Ishikawa (cell line): Measurements from ENCODE around the gene DOCK7.

Experiments used
- CEBPB ChIP-seq: IDR thresholded peaks from 2 replicates; pipeline ENCODE4 v1.6.1; 2012
- CREB1 ChIP-seq: IDR thresholded peaks from 2 replicates; pipeline ENCODE4 v1.6.1; 2012; ENCODE audit warnings: low read depth
- EGR1 ChIP-seq: IDR thresholded peaks from 2 replicates; pipeline ENCODE4 v1.6.1; 2012
- EP300 ChIP-seq: IDR thresholded peaks from 2 replicates; pipeline ENCODE4 v1.6.1; 2012; ENCODE audit warnings: borderline replicate concordance
- FOXM1 ChIP-seq: IDR thresholded peaks from 2 replicates; pipeline ENCODE4 v1.6.1; 2012; ENCODE audit warnings: low read depth, borderline replicate concordance
- MAX ChIP-seq: IDR thresholded peaks from 2 replicates; pipeline ENCODE4 v1.6.1; 2012
- NFIC ChIP-seq: IDR thresholded peaks from 2 replicates; pipeline ENCODE4 v1.6.1; 2012
- RAD21 ChIP-seq: IDR thresholded peaks from 2 replicates; pipeline ENCODE4 v1.6.1; 2012; ENCODE audit warnings: low read depth
- REST ChIP-seq: IDR thresholded peaks from 2 replicates; pipeline ENCODE4 v1.6.1; 2012; ENCODE audit warnings: low read depth, mild to moderate bottlenecking
- TAF1 ChIP-seq: IDR thresholded peaks from 2 replicates; pipeline ENCODE4 v1.6.1; 2012; ENCODE audit warnings: low read depth, mild to moderate bottlenecking
- TEAD4 ChIP-seq: IDR thresholded peaks from 2 replicates; pipeline ENCODE4 v1.6.1; 2012
- USF1 ChIP-seq: IDR thresholded peaks from 2 replicates; pipeline ENCODE4 v1.6.1; 2012
- YY1 ChIP-seq: IDR thresholded peaks from 2 replicates; pipeline ENCODE4 v1.6.1; 2012; ENCODE audit warnings: low read depth
- ZBTB7A ChIP-seq: IDR thresholded peaks from 2 replicates; pipeline ENCODE4 v1.6.1; 2012; ENCODE audit warnings: low read depth

- no peak for TF ChIP-seq EP300
- no peak for TF ChIP-seq REST
- TF ChIP-seq USF1: no peak
- TF ChIP-seq TAF1: no peak
- no peak for TF ChIP-seq EGR1
- no peak for TF ChIP-seq MAX
- TF ChIP-seq RAD21: no peak
- TF ChIP-seq TEAD4: no peak
- no peak for TF ChIP-seq FOXM1
- TF ChIP-seq YY1: no peak
- TF ChIP-seq NFIC: no peak
- no peak for TF ChIP-seq CREB1
- TF ChIP-seq CEBPB: no peak
- no peak for TF ChIP-seq ZBTB7A
These were observed 194.0 kb downstream of the DOCK7 start for GRCh38 chr1:62494137-62494536.
